Measurements from ENCODE around the gene MGRN1.

The MGRN1 gene

DNA sequence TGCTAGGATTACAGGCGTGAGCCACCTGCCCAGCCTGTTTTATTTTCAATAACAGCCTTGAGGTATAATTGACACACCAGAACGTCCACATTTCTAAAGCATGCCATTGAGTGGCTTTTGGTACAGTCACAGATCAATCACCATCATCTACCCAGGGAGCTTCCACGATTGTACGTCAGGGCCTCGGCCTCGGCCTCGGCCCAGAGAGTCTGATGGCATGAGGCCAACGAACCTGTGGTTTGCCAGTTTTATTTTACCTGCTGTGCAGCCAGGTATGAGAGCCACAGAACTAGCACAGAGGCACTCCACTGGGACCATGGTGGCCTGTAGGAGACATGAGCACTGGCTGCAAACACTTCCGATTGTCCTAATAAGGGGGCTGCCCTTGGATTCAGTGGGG is 18.3 kb upstream of the MGRN1 start:
- DNase-seq = no peak

DNA sequence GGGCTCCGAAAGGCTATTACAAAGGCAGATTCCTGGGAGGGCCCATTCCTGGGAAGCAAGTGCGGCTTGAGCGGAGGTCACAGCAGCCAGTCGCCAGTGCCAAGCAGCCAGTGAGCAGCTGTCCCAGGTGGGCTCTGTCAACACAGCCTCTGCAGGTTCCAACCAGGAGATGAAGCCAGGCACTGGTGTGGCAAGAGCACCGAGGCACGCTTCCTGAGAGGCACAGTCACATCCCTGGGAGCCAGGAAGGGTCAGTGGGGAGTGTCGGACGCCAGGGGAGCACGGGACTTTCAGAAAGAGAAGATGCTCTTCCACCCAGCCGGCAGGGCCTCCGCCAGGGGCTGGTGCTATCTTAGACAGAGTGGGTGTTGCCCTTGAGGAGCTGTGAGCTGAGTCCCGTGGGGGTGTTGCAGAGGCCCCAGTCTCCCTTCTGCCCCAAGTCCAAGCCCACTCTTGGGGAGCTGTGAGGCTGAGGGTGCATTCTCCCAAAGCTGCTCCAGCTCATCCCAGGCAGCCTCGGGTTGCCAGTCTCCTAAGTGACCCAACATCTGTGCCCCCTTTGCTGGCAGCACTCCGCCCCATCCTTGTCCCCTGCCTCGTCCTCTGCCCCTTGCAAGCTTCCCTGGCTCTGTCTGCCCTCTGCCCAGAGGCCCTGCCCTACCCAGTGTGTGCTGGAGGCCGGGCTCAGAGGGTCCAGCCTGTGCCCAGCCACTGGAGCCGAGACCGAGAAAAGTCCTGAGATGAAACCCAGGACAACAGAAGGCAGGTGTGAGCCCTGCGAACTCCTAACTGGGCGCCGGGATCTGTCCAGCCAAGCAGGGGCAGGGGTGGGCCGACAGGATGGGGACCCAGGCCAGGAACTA is 16.6 kb upstream of the MGRN1 start:
- DNase-seq = no peak

DNA sequence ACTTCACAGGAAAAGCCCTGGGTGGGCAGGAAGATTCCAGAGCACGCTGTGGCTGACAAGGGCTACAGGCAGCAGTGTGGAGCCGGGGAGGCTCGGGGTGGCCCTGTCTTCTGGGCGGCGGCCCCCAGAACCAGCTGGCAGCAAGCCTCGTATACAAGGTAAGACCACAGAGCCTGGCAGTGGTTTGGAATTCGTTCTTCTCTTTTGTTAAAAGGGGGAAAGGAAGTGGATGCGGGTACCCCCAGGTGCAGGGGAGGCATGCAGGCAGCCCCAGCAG is 16.0 kb upstream of the MGRN1 start:
- no peak for DNase-seq

DNA sequence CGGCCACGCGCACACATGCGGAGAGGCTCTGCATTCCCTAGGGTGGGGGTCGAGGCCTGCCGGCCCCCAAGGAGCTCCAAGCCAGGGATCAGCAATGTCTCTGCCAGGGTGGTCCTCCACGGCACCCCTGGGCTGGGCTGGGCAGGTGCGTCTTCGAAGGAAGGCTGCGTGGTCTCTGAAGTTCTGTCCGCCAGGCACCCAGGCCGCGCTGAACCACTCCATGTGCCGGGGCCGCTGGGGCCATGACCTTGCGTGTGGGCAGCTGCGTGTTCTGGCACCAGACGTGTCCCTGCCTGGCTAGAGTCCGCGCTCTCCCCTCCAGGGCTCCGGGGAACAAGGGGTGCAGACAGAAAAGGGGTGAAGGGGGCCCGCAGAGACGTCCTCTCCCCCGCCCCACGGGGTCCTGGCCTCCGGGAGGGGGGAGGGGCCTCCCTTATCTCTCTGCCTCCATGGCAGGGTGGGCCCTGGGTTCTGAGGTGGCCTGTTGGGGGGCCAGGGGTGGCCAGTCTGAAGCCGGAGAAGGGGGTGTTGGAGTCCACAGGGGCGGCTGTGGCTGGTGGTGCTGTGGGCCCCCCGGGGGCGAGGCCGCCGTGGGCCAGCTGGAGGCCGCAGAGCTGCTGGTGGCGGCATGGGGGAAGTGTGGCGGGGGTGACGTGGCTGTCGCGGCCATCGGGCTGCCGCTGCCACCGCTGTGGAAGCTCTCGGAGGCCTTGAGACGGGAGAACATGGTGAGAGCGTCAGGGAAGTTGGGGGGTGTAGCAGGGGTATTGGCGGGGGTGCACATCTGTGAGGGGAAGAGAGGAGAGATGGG is 15.2 kb upstream of the MGRN1 start:
- no peak for DNase-seq

DNA sequence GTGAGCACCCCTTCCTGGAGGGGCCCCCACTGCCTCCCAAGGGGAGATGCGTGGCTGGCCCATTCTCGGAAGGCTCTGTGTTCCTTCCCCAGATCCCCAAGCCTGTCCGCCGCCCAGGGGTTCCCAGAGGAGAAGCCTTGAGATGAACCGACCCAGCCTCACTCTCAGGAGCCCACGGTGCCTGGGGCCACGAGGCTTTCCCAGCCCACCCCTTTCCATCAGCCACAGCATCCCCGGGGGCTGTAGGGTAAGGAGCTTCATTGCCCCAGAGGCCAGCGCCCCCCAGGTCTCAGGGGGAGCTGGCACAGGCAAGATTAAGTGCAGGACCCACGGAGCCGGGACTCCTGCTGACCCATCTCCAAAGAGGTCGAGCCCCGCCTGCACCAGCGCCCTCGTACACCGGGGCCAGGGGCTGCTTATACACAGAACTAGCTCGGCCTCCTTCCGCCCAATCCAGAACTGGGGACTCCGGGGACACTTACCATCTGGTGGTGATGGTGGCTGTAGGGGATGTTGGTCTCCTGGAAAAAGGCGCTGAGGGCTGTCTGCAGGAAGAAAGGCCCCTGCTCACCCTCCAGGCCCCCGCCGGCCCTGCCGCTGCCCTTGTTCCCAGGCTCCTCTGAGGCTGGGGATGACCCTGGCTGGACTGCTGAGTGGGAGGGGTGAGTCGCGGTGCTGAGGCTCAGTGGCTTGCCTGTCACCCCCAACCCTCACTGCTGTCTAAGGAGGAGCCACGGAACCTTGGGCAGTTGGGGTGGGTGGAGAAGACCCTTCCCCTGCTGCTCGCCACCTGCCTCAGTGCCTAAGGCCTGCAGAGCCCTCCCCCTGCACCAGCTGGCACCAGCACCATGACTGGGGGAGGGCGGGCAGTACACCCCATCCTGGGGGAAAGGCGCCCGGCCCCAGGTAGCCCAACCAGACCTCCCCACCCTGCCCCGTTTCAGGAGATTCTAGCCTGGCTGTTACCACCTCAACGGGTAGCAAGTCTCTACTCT is 14.3 kb upstream of the MGRN1 start:
- DNase-seq = no peak

DNA sequence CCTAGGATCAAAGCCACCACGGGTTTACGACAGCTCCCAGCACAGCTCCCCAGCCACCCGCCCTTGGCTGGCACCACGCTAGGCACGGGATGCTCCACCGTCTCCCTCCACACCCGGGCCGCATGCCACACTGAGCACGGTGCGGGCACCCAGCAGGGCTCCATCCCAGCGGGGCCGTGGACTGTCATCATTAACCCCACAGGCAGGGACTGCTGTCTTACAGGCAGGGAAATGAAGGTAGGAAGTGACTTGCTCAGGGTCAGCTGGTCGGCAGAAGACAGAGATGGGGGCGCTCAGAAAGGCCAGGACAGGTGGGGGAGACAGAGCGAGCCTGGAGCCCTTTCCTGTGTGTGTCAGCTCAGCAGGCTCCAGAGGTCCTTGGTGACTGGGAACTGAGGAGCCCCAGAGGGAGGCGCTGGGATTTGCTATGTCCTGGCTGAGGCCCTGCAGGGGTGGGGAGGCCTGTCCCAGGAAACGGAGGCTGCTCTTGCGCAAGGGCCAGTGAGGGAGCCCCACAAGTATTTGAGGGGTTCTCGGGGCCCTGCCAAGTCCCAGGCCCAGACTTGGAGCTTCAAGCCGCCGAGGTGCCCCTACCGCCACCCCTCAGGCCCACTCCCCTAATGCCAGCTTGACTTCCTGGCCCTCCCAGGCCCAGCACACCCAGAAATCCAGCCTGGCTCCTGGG is 13.1 kb upstream of the MGRN1 start:
- DNase-seq = no peak

DNA sequence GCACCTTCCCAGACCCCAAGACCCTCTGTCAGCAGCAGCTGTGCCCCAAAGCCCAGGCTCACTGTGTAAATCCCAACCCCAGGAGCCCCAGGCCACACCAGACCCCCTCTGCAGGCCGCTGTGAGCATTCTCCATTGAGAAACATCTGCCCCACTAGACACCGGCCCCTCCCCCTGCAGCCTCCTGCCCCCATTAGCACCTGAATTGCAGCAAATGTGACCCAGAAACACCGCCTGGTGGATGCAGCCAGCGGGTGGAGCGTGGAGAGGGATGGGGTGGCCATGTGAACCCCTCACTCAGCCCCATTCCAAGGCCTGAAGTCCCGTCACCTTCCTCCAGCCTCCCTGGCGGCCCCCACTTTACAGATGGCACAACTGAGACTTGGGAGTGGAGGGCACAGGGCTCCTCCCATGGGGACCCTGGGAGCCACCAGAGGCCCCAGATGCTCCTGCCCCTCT is 12.1 kb upstream of the MGRN1 start:
- no peak for DNase-seq

DNA sequence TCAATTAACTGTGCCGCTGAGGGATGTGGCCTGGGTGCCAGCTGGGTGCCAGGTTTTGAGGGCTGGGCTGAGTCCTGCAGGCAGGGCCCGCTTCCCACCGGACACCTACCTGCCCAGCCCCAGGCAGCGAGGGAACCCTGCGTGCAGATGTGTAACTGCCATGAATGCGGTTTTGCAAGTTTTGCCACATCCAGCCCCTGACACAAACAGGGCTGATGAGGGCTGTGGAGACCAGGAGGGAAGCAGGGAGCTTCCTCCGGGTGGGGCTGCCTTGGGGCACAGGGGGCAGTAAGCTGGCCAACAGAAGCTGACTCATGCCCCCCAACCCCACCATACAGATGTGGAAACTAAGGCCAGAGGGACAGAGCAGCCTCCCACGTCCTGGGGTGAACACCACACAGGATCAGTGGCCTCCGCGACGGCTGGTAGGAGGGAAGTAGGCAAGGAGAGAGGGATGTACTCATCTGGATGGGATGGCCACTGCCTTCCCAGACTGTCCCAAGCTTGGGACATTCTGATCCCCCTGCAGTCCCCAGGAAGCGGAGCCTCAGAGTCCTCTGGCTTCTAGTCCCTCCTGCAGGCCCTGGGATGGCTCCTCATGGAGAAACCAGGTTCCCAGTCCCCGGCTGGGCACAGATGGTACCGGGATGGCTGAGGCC is 11.5 kb upstream of the MGRN1 start:
- no peak for DNase-seq

DNA sequence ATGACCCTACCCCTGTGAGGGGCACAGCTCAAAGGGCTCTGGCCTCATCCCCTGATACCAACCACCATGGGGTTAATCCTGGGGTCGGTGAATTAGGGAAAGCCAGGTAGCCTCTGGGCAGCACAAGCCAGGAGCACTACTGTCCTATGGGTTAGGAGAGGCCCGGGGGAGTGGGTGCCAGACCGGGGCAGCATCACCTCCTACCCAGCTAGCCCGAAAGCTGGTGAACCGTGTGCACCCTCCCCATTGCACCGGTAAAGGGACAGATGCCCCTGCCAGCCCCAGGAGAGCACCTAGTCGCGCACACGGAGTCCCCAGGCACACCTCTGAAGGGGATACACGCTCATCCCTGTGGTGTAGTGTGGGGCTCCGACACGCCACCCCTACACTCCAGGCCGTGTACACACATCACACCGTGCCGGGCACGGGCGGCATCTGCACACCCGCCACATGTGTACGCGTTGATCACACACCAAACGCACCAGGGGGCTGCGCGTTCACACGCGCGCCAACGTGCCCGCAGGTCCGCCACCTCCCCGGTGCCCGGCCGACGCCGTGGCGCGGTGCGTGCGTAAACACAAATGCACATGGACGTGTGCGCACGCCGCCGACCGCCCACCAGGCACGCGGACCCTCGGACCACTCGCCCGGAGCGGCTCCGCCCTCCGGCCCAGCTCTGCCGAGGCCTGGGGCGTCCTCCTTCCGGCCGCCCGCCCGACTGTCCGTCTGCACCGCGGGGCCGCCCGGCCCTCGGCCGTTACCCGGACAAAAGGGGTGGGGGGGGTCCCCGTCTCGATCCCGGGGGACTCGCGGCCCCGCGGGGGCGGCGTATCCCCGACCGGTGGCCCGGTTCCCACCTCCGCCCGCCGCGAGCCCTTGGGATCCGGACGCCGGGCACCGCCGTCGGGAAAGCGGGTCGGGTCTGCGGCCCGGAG is 10.7 kb upstream of the MGRN1 start:
- peak in 2 of 5 experiments; percentile 15 to 62 for DNase-seq

DNA sequence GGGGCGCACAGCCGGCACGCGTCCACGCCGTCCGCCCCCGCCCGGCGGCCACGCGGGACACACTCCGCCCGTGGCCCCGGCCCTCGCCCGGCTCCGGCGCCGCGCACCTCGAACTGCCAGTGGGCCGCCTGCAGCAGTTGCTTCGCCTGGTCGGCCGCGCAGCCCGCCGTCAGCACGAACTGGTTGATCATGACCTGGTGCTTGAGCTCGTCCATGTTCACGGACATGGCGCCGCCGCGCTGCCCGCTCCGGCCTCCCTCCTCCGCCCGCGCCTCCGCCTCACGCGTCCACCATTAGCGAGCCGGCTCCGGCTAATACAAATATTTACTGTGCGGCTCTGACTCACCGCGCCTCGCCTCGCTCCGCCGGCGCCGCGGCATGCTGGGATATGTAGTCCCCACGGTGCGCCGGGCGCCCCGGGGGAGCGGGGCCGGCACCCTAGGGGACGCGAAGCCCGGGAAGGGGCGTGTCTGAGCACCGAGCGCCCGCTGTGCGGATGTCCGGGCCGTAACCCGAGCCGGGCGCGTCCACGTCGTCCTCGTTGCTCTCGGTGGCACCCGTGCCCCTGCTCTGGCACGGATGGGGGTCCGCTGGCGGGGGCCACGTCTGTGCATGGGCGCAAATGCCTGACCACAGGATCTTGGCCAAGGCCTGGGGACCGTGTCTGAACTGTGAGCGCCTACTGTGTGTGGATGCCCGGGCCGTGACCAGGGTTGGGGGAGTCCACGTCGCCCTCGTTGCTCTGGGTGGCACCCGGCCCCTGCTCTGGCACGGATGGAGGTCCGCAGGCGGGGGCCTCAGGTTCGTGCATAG is 9.8 kb upstream of the MGRN1 start, which contains the start of gene UBALD1:
TSS of gene UBALD1 (minus strand) at position 318 of the 813 bp plus-strand sequence. CDS start at position 227, 91 bp downstream.
- DNase-seq = peak; percentile 59 to 89 (median 68)

DNA sequence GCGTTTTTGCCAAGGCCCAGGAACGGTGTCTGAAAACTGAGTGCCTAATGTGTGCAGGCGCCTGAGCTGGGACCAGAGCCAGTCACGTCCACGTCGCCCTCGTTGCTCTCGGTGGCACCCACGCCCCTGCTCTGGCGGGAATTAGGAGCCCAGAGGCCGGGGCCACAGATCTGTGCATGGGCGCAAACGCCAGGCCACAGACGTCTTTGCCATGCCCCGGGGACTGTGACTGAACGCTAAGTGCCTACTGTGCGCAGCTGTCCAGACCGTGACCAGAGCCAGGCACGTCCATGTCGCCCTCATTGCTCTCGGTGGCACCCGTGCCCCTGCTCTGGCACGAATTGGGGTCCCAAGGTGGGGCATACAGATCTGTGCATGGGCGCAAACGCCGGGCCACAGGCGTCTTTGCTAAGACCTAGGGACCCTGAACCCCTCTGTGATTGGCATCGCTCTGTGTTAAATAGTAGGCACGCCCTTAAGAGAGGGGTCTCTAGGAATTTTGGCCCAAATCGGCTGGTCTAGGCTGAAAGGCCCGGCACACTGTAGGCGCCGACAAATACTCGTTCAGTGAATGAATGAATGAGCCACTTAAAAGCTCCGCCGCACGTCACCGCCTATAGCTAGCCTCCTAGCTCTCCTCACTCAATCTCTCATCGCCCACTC is 9.1 kb upstream of the MGRN1 start:
- no peak for DNase-seq

DNA sequence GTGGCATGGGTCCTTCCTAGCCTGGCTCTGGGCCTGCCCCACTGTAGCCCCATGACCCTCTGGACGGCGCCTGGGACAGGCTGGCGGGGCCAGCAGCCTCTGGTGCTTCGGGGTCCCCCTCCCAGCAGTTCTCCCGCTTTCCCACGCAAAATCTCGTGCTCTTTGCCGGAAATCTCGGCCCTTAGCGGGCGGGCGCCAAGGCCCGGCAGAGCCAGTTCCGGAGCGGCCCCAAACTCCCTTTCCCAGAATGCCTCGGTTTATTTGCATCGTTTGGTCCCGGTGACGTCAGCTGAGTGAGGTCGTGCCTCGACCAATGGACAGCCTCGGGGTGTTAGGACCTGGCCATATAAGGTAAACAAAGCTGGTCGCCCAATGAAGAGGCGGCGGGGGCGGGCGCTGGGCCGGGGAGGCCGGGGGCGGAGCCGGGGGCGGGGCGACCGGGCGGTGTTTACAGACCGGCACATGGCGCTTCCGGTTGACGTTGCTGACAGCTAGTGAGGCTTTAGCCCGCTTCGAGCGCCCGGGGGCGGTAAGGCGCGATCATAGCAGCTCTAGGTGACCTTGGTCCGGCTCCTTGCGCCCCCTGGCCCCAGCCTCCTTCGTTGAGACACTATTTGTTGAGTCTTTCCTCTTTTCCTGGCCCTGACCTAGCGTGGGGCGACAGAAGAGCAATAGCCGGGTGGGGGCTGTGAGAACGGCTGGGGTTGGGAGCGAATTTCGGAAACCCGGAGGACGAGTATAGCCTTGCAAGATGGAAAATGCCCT is 8.4 kb upstream of the MGRN1 start:
- DNase-seq = peak; percentile 96 to 100 (median 98)

DNA sequence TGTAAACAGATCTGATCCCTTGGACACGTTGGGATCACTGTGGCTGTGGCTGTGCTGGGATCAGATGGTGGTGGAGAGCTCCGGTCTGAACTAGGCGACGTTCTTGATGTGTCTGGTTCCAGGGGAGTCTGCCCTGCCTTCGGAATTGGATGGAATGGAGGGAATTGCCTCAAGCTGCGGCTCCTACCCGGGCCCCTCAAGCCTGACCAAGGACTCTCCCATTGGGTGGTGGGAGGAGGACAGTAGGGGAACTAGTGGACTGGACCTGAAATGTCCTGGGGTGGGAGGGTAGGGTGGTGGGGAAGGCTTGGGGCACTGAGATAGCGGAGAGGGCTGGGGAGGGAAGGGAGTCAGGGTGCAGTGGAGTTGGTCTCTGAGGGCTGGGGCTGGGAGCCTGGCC is 6.7 kb upstream of the MGRN1 start:
- no peak for DNase-seq

DNA sequence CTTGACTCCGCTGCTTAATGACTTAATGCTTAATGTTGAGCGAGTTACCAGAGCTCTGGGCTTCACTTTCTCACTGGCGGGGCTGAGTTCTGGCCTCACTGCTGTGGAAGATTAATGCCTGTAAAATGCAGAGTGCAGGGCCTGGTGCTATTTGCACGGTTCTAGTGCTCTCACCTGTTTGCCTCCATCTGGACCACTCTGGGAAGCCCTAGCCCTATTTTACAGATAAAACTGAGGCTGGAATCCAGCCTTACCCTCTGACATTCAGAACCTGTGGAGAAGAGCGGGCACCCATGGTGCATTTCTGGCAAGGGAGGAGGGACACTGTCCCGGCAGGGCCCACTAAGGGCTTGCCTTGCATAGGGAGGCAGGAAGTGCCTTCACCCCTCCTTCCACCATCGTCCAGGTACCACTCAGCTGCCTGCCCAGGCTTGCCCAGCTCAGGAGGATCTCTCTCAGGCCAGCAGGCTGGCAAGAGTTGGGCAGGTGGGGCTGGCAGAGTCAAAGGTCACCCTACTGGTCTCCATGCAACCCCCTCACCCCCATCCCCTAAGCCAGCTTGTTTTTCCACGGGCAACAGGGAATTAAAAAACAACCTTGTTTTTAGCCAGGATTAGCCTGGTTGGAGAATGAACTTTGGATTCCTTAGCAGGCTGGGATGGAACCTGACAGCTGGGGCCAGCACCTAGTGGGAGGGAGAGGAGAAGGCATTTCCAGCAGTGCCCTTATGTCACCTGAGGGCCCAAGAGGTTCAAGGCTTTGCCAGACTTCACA is 5.8 kb upstream of the MGRN1 start:
- DNase-seq = no peak

DNA sequence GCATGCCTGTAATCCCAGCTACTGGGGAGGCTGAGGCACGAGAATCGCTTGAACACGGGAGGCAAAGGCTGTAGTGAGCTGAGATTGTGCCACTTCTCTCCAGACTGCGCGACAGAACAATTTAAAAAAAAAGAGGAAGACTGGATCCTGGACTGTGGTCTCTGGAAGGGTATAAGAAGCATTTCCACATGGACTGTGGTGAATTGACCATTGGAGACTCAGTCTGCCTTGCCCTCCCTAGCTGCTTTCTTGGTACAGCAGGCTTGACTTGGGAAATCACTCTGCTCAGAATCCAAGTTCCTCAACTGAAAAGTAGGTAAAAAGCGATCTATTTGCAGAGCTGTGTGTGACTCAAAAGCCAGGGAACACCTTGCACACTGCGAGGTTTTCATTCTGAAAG is 1.0 kb upstream of the MGRN1 start:
- no peak for DNase-seq

DNA sequence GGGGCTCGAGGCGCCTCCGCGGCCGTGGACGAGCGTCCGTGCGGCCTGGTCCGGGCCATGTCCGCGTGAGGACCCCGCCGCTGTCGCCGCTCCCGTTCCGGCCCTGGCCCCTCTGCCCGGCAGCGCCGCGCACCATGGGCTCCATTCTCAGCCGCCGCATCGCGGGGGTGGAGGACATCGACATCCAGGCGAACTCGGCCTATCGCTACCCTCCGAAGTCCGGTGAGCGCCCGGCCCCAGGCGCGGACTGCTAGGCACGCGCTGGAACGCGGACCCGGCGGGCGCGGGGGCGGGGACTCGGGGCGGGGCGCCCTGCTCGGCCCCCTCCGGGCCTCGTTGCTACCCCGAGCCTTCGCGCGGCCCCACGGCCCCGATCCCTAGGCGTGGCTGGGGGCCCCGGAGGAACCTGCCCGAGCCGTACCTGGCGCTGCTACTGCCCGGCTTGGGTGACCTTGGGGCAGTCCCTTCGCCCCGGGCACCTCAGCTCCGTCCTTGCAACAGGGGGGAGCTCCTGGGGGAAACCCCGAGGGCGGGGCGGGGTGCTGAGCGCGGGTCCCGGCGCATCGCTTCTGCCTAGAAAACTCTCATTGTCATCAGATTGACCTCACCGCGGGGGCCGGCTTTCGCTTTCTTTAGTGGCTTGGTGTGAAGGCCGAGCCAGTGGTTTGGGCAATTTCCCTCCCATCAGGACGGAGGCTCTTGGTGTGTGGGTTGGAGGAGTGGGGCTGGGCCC is 367 bp downstream of the MGRN1 start:
- DNase-seq = peak; percentile 40 to 69 (median 59)

Measured in T-helper 2 cell (primary cell).